Endodermal cell (in vitro differentiated cells): ENCODE results near the gene OR2A14. TPM values are rescaled to one million over a fixed set of nuclear protein-coding genes. Genes with fewer than 3 reads are reported as not detected.

Experiments used
- DNase-seq: peaks from one replicate; pipeline ENCODE4 v3.0.0-alpha.2; 2017
- H3K27ac ChIP-seq: 2 replicates; pipeline ENCODE4 v1.5.1; 2013; ENCODE audit warnings: mild to moderate bottlenecking, low read depth, low read length, moderate library complexity
- H3K27me3 ChIP-seq: 2 replicates; pipeline ENCODE4 v1.6.1; 2013; ENCODE audit warnings: mild to moderate bottlenecking, low read length, moderate library complexity; ENCODE audit not compliant: insufficient read depth, control insufficient read depth, poor library complexity, severe bottlenecking
- H3K36me3 ChIP-seq: 2 replicates; pipeline ENCODE4 v1.7.0; 2013; ENCODE audit warnings: mild to moderate bottlenecking, low read length, moderate library complexity; ENCODE audit not compliant: control insufficient read depth, insufficient read depth
- H3K4me1 ChIP-seq: one replicate; pipeline ENCODE4 v1.7.0; 2013; ENCODE audit warnings: low read length; ENCODE audit not compliant: control insufficient read depth, insufficient read depth
- H3K4me3 ChIP-seq: 2 replicates; pipeline ENCODE4 v1.5.1; 2013; ENCODE audit warnings: mild to moderate bottlenecking, low read length, moderate library complexity
- H3K9ac ChIP-seq: 2 replicates; pipeline ENCODE4 v1.6.1; 2013; ENCODE audit warnings: mild to moderate bottlenecking, low read length, moderate library complexity; ENCODE audit not compliant: poor library complexity, severe bottlenecking; ENCODE audit errors: extremely low read depth
- H3K9me3 ChIP-seq: 2 replicates; pipeline ENCODE4 v1.6.1; 2013; ENCODE audit warnings: mild to moderate bottlenecking, low read length, moderate library complexity; ENCODE audit not compliant: control insufficient read depth
- H3K27ac Mint-ChIP-seq: 2 replicates; pipeline ENCODE4 v1.8.0; 2020; ENCODE audit warnings: mixed read lengths
- H3K27me3 Mint-ChIP-seq: 2 replicates; pipeline ENCODE4 v1.8.0; 2021; ENCODE audit warnings: mild to moderate bottlenecking, mixed read lengths; ENCODE audit not compliant: insufficient read depth
- H3K36me3 Mint-ChIP-seq: 2 replicates; pipeline ENCODE4 v1.8.0; 2020; ENCODE audit warnings: low read depth, mixed read lengths
- H3K4me1 Mint-ChIP-seq: 2 replicates; pipeline ENCODE4 v1.8.0; 2020; ENCODE audit warnings: mixed read lengths
- H3K4me3 Mint-ChIP-seq: 2 replicates; pipeline ENCODE4 v1.8.0; 2020; ENCODE audit warnings: mild to moderate bottlenecking, moderate library complexity, mixed read lengths
- H3K9me3 Mint-ChIP-seq: 2 replicates; pipeline ENCODE4 v1.8.0; 2020; ENCODE audit warnings: mild to moderate bottlenecking, mixed read lengths
- WGBS, 2 experiments: methylation state at CpG; one replicate each; pipeline versions ENCODE4 v1.1.5 to v1.1.7; 2013; ENCODE audit warnings: missing lambda C conversion rate in 2 of 2, mixed read lengths in 1 of 2; ENCODE audit not compliant: insufficient coverage in 1 of 2, insufficient read length in 1 of 2; 5-methylcytosine and 5-hydroxymethylcytosine counted together
- total RNA-seq, 2 donors: library from RNA; stranded (reverse); fragmentation: NEBNext Ultra II Directional in 1 of 2; extraction: Animal tissue kit (Norgen Biotek cat#: 25700) in 1 of 2; gene quantifications; 2 replicates in 1 of 2; 3 replicates in 1 of 2; pipeline ENCODE4 v1.2.1, GENCODE V29; 2021
- TF ChIP-seq, protein P1 (sequence below): fragments of 200-600 bp; sonication (generic); conservative IDR thresholded peaks from 2 replicates; pipeline ENCODE4 v1.5.0; 2021; ENCODE audit warnings: antibody characterized with exemption, mild to moderate bottlenecking

OR2A14 gene
- total RNA-seq, 2 donors from 2014 or later, result not detected

DNA sequence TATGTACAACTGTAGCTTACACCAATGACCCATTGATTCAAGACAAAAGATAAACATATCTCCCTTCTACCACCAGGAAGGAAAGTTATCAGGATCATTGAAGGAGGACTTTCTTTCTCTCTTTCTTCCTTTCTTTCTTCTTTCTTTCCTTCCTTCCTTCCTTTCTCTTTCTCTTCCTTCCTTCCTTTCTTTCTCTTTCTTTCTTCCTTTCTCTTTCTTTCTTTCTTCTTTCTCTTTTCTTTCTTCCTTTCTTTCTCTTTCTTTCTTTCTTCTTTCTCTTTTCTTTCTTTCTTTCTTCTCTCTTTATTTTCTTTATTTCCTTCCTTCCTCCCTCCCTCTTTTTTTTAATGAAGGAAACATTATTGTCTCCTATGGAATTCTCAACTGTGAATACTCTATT lies 24.2 kb upstream of the OR2A14 start:
- Histone ChIP-seq H3K27ac (no peak overlapping the region), H3K4me3 (no peak overlapping the region), H3K9ac (no peak overlapping the region), H3K27me3 (no peaks in the 10 kb centered on the region), H3K4me1 (no peaks in the 10 kb centered on the region), H3K9me3 (no peaks in the 10 kb centered on the region), H3K36me3 (no peaks in the 10 kb centered on the region)
- H3K27ac Mint-ChIP-seq, result no peak overlapping the region
- H3K9me3 Mint-ChIP-seq, result no peaks in the 10 kb centered on the region
- TF ChIP-seq, protein P1, sequence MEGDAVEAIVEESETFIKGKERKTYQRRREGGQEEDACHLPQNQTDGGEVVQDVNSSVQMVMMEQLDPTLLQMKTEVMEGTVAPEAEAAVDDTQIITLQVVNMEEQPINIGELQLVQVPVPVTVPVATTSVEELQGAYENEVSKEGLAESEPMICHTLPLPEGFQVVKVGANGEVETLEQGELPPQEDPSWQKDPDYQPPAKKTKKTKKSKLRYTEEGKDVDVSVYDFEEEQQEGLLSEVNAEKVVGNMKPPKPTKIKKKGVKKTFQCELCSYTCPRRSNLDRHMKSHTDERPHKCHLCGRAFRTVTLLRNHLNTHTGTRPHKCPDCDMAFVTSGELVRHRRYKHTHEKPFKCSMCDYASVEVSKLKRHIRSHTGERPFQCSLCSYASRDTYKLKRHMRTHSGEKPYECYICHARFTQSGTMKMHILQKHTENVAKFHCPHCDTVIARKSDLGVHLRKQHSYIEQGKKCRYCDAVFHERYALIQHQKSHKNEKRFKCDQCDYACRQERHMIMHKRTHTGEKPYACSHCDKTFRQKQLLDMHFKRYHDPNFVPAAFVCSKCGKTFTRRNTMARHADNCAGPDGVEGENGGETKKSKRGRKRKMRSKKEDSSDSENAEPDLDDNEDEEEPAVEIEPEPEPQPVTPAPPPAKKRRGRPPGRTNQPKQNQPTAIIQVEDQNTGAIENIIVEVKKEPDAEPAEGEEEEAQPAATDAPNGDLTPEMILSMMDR, result no peak
- no peaks in the 10 kb centered on the region for H3K4me1 Mint-ChIP-seq
- no peak overlapping the region for H3K4me3 Mint-ChIP-seq
- no peaks in the 10 kb centered on the region for H3K27me3 Mint-ChIP-seq
- H3K36me3 Mint-ChIP-seq, result no peaks in the 10 kb centered on the region
- DNase-seq, result no peak

- 81 to 100% methylated on average over 2 to 3 of the region's 3 CpGs for WGBS, 2 experiments
- DNase-seq, result no peak
- H3K4me3 Mint-ChIP-seq, result no peak overlapping the region
- H3K27ac Mint-ChIP-seq, result no peak overlapping the region
- Histone ChIP-seq H3K4me3 (no peak overlapping the region), H3K4me1 (no peaks in the 10 kb centered on the region), H3K27me3 (no peaks in the 10 kb centered on the region), H3K9ac (no peak overlapping the region), H3K36me3 (no peaks in the 10 kb centered on the region), H3K27ac (no peak overlapping the region), H3K9me3 (no peaks in the 10 kb centered on the region)
- H3K27me3 Mint-ChIP-seq, result no peaks in the 10 kb centered on the region
- no peaks in the 10 kb centered on the region for H3K36me3 Mint-ChIP-seq
- TF ChIP-seq, protein P1, result no peak
- no peaks in the 10 kb centered on the region for H3K4me1 Mint-ChIP-seq
- no peaks in the 10 kb centered on the region for H3K9me3 Mint-ChIP-seq
Observed at GRCh38 chr7:144100607-144101006, 22.4 kb upstream of the OR2A14 start.

DNA sequence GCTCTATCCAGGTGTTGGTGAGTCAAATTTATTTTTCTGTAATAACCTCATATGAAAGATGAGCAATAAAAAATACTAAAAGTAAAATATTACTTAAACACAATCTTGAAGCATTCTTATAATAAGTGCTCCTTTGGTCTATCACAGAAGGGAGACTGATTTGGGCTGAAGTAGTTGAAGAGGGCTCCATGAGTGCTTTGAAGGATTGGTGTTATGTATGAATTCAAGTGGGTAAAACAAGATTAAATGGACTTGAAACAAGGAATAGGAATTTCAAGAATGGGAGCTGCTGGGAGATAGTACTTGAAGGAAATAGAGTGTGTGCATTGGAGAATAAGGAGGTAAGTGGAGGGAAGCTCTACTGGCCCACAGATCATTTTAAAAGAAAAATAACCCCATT lies 20.9 kb upstream of the OR2A14 start:
- no peak overlapping the region for H3K4me3 Mint-ChIP-seq
- H3K27me3 Mint-ChIP-seq, result no peaks in the 10 kb centered on the region
- no peak overlapping the region for H3K27ac Mint-ChIP-seq

More for the DNA sequence above, 20.9 kb upstream of the OR2A14 start:
- Histone ChIP-seq H3K4me1 (no peaks in the 10 kb centered on the region), H3K27ac (no peak overlapping the region), H3K9ac (no peak overlapping the region), H3K36me3 (no peaks in the 10 kb centered on the region), H3K27me3 (no peaks in the 10 kb centered on the region), H3K4me3 (no peak overlapping the region), H3K9me3 (no peaks in the 10 kb centered on the region)
- Mint-ChIP-seq H3K9me3 (no peaks in the 10 kb centered on the region), H3K36me3 (no peaks in the 10 kb centered on the region), H3K4me1 (no peaks in the 10 kb centered on the region)
- DNase-seq, result no peak
- TF ChIP-seq, protein P1, result no peak
